ENCODE measurements around the gene ATP10D. TPM values are rescaled to one million over a fixed set of nuclear protein-coding genes. Genes with fewer than 3 reads are reported as not detected.
"Not testable (repeated sequence)": the region's sequence is repeated elsewhere in the genome, so short reads cannot be mapped to it uniquely, and the experiment has no call there.

The ATP10D gene
- total RNA-seq, 1 experiment from 2014 or later, result 13.8 TPM

DNA sequence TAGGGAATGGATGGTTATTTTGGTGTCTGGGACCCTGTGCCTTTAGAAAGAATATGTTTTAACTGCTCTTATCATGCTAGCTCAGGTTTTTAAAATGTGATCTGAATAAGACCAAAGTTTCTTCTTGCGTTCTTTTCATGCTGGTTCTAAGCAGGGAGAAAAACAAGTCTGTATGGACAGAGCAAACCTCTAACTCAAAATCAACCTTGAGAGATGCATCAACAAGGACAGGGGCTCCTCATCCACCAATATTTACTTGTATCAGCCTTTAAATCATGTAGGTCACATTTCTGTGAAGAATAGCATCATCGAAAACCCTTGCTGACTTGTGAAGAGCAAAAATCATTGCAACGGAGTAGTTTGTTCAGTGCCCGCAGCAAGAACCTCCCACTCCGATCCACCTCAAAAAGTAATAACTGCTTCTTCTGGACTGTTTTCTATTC lies 1.2 kb downstream of the ATP10D start:
- Mint-ChIP-seq H3K27me3 (ENCODE audit: unreplicated experiment) (no peaks in the 10 kb centered on the region), H3K4me3 (ENCODE audit: low read depth, unreplicated experiment) (peak overlapping the region; percentile 94), H3K9me3 (ENCODE audit: low read depth, unreplicated experiment) (no peaks in the 10 kb centered on the region), H3K27ac (ENCODE audit: unreplicated experiment) (peak overlapping the region; percentile 94), H3K4me1 (ENCODE audit: low read depth, unreplicated experiment) (no peaks in the 10 kb centered on the region), H3K36me3 (ENCODE audit: insufficient read depth, unreplicated experiment) (peaks cover 14% of the 10 kb centered on the region)
- TF ChIP-seq, protein P1, sequence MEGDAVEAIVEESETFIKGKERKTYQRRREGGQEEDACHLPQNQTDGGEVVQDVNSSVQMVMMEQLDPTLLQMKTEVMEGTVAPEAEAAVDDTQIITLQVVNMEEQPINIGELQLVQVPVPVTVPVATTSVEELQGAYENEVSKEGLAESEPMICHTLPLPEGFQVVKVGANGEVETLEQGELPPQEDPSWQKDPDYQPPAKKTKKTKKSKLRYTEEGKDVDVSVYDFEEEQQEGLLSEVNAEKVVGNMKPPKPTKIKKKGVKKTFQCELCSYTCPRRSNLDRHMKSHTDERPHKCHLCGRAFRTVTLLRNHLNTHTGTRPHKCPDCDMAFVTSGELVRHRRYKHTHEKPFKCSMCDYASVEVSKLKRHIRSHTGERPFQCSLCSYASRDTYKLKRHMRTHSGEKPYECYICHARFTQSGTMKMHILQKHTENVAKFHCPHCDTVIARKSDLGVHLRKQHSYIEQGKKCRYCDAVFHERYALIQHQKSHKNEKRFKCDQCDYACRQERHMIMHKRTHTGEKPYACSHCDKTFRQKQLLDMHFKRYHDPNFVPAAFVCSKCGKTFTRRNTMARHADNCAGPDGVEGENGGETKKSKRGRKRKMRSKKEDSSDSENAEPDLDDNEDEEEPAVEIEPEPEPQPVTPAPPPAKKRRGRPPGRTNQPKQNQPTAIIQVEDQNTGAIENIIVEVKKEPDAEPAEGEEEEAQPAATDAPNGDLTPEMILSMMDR (IDR thresholded peaks at IDR 0.05; ENCODE audit: unreplicated experiment), result no peak
- no peak for DNase-seq
- BruUV-seq (replicated peaks), result no TSS peak
- CTCF ChIA-PET, result interaction anchor here (1.8 kb wide), 1 partner anchor 23 kb away, joined by 12 read pairs; the partner anchor contains the start of gene COMMD8
- intact Hi-C loops (cut with micrococcal nuclease; ENCODE audit: unreplicated experiment), result no loop called here

DNA sequence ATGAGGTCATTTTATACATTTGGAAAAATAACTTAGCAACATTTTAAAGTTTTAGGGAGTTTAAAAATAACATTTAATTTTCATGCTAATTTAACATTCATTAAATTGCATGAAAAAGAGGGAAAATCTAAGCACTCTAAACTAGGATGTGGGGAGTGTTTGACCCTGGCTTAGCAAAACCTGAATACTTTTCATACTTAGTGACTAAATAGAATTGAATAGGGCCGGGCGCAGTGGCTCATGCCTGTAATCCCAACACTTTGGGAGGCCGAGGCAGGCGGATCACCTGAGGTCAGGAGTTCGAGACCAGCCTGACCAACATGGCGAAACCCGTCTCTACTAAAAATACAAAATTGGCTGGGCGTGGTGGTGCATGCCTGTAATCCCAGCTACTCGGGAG lies 1.7 kb downstream of the ATP10D start:
- H3K27ac Mint-ChIP-seq (ENCODE audit: unreplicated experiment); CTCF ChIA-PET; H3K4me3 Mint-ChIP-seq (ENCODE audit: low read depth, unreplicated experiment); H3K27me3 Mint-ChIP-seq (ENCODE audit: unreplicated experiment); H3K4me1 Mint-ChIP-seq (ENCODE audit: low read depth, unreplicated experiment); BruUV-seq (replicated peaks); DNase-seq; intact Hi-C loops (cut with micrococcal nuclease; ENCODE audit: unreplicated experiment); H3K9me3 Mint-ChIP-seq (ENCODE audit: low read depth, unreplicated experiment): not testable (repeated sequence)
- peaks cover 14% of the 10 kb centered on the region for H3K36me3 Mint-ChIP-seq (ENCODE audit: insufficient read depth, unreplicated experiment)

DNA sequence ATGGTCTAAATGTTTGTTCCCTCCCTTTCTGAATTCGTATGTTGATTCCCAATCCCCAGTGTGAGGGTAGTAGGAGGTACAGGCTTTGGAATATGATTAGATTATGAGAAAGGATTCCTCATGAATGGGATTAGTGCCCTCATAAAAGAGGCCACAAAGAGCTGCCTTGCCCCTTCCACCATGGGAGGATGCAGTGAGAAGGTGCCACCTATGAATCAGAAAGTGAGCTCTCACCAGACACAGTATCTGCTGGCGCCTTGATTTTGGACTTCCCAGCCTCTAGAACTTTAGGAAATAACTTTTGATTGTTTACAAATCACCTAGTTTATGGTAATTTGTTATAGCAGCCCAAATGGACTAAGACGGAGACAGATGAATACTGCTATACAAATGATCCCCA lies 3.6 kb downstream of the ATP10D start:
- Mint-ChIP-seq H3K27me3 (ENCODE audit: unreplicated experiment) (no peaks in the 10 kb centered on the region), H3K9me3 (ENCODE audit: low read depth, unreplicated experiment) (no peaks in the 10 kb centered on the region), H3K4me3 (ENCODE audit: low read depth, unreplicated experiment) (no peak overlapping the region), H3K36me3 (ENCODE audit: insufficient read depth, unreplicated experiment) (peaks cover 14% of the 10 kb centered on the region), H3K4me1 (ENCODE audit: low read depth, unreplicated experiment) (no peaks in the 10 kb centered on the region), H3K27ac (ENCODE audit: unreplicated experiment) (no peak overlapping the region)
- no TSS peak for BruUV-seq (replicated peaks)
- no peak for DNase-seq
- intact Hi-C loops (cut with micrococcal nuclease; ENCODE audit: unreplicated experiment), result no loop called here
- TF ChIP-seq, protein P1 (IDR thresholded peaks at IDR 0.05; ENCODE audit: unreplicated experiment), result no peak
- CTCF ChIA-PET, result interaction anchor here (0.6 kb wide), 2 partner anchors 11 to 210 kb away, joined by 3 read pairs; no protein-coding TSS in a partner anchor

DNA sequence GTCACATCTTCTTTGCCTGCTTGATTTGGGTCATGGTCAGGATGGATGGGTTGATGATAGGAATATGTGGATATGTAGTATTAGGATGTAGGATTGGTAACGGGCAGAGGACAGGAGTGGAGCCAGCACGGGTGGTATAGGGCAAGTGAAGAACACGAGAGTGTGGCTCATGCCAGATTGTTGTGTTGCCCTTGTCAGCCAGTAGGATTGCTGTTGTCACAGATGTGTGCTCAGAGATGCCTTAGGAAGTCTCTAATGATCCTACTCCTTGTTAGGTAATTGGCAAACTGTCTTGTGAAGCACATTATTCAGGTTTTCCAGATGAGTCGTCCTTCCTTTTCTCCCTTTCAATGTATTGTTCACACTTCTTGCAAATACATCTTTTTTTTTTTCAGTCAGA lies 5.5 kb downstream of the ATP10D start:
- no peak overlapping the region for H3K27ac Mint-ChIP-seq (ENCODE audit: unreplicated experiment)
- no peaks in the 10 kb centered on the region for H3K27me3 Mint-ChIP-seq (ENCODE audit: unreplicated experiment)
- no TSS peak for BruUV-seq (replicated peaks)
- H3K36me3 Mint-ChIP-seq (ENCODE audit: insufficient read depth, unreplicated experiment), result peaks cover 6% of the 10 kb centered on the region
- TF ChIP-seq, protein P1 (IDR thresholded peaks at IDR 0.05; ENCODE audit: unreplicated experiment), result no peak
- no peaks in the 10 kb centered on the region for H3K9me3 Mint-ChIP-seq (ENCODE audit: low read depth, unreplicated experiment)
- no peaks in the 10 kb centered on the region for H3K4me1 Mint-ChIP-seq (ENCODE audit: low read depth, unreplicated experiment)
- intact Hi-C loops (cut with micrococcal nuclease; ENCODE audit: unreplicated experiment), result loop anchor here (5.0 kb wide), 1 partner anchor 72 kb away; no protein-coding TSS in a partner anchor
- CTCF ChIA-PET, result no interaction called here
- no peak for DNase-seq
- no peak overlapping the region for H3K4me3 Mint-ChIP-seq (ENCODE audit: low read depth, unreplicated experiment)

DNA sequence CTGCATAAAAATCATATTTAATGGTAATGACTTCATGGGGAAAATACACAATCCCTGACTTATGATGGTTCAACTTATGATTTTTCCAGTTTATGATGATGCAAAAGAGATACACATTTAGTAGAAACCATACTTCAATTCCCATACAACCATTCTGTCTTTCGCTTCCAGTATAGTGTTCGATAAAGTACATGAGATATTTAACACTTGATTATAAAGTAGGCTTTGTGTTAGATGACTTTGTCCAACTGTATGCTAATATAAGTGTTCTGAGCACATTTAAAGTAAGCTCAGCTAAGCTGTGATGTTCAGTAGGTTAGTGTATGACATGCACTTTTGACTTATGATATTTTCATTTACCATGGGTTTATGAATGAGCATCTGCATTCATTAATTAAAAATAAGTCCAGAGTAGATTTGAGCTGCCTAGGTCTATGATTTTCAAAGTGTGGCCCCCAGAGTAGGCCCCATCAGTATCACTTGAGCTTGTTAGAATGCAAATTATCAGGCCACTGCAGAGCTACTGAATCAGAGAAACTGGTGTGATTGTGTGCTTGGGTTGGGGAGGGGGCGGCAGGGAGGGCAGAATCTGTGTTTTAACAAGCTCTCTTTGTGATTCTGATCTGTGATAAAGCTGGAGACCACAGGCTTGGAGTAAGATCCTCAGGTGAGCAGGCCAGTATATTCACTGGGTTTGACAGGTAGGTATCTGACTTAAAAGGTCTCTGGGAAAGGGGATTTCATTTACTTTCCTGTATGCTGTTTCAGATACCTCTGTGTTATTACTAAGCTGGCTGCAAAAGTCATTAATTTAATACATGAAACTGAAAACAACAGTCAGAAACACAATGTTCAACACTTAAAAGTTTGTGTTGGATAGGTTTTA lies 8.4 kb downstream of the ATP10D start:
- H3K4me1 Mint-ChIP-seq (ENCODE audit: low read depth, unreplicated experiment), result no peaks in the 10 kb centered on the region
- no peak overlapping the region for H3K27ac Mint-ChIP-seq (ENCODE audit: unreplicated experiment)
- no peaks in the 10 kb centered on the region for H3K27me3 Mint-ChIP-seq (ENCODE audit: unreplicated experiment)
- no peak for DNase-seq
- TF ChIP-seq, protein P1 (IDR thresholded peaks at IDR 0.05; ENCODE audit: unreplicated experiment), result no peak
- intact Hi-C loops (cut with micrococcal nuclease; ENCODE audit: unreplicated experiment), result loop anchor here (5.0 kb wide), 1 partner anchor 69 kb away; no protein-coding TSS in a partner anchor
- CTCF ChIA-PET, result no interaction called here
- no peak overlapping the region for H3K4me3 Mint-ChIP-seq (ENCODE audit: low read depth, unreplicated experiment)
- no peaks in the 10 kb centered on the region for H3K36me3 Mint-ChIP-seq (ENCODE audit: insufficient read depth, unreplicated experiment)
- H3K9me3 Mint-ChIP-seq (ENCODE audit: low read depth, unreplicated experiment), result no peaks in the 10 kb centered on the region
- BruUV-seq (replicated peaks), result no TSS peak

Measured in Calu3 (cell line).